Erythroblast (primary cell): Measurements from ENCODE around the gene SYCP1.
"Not testable (repeated sequence)": the region's sequence is repeated elsewhere in the genome, so short reads cannot be mapped to it uniquely, and the experiment has no call there.

Experiments
- DNase-seq, 2 experiments: peaks; one replicate each; lab custom pipeline; 2025; lab: John Stamatoyannopoulos, UW
- GATA1 ChIP-seq: IDR thresholded peaks from 2 replicates; pipeline ENCODE4 v1.6.1; 2011; ENCODE audit warnings: low read depth, mild to moderate bottlenecking, control low read depth, low read length, moderate library complexity
- POLR2A ChIP-seq: IDR thresholded peaks from 2 replicates; pipeline ENCODE4 v1.6.1; 2011; ENCODE audit warnings: mild to moderate bottlenecking, low read length

Gene SYCP1

GRCh38 chr1:114896795-114897194 lies 42.1 kb downstream of the SYCP1 start:
- DNase-seq = no peak
- no peak for TF ChIP-seq GATA1
- no peak for TF ChIP-seq POLR2A

- TF ChIP-seq GATA1 = no peak
- DNase-seq = no peak
These were observed 47.2 kb downstream of the SYCP1 start for GRCh38 chr1:114901814-114902213.

- DNase-seq = no peak
- no peak for TF ChIP-seq GATA1
- no peak for TF ChIP-seq POLR2A
These were observed 47.7 kb downstream of the SYCP1 start for GRCh38 chr1:114902343-114902742.

- no peak for DNase-seq
- TF ChIP-seq POLR2A = no peak
These were observed 48.8 kb downstream of the SYCP1 start for GRCh38 chr1:114903480-114903879.

GRCh38 chr1:114915720-114916119 lies 61.1 kb downstream of the SYCP1 start:
- not testable (repeated sequence) for DNase-seq

GRCh38 chr1:114926607-114927006 lies 71.9 kb downstream of the SYCP1 start:
- TF ChIP-seq GATA1 = no peak
- TF ChIP-seq POLR2A = no peak
- DNase-seq = no peak

- DNase-seq = no peak
- TF ChIP-seq POLR2A = no peak
- TF ChIP-seq GATA1 = no peak
These were observed 72.7 kb downstream of the SYCP1 start for GRCh38 chr1:114927401-114927800.

GRCh38 chr1:114956570-114956969 lies 101.9 kb downstream of the SYCP1 start:
- TF ChIP-seq POLR2A (no peak), GATA1 (no peak)
- DNase-seq = no peak

- TF ChIP-seq GATA1 = no peak
- TF ChIP-seq POLR2A = no peak
- no peak for DNase-seq
These were observed 104.8 kb downstream of the SYCP1 start for GRCh38 chr1:114959423-114959822.

- TF ChIP-seq GATA1 = no peak
- DNase-seq = peak; percentile 20 to 70
These were observed 122.2 kb downstream of the SYCP1 start for GRCh38 chr1:114976891-114977290.

- TF ChIP-seq POLR2A (no peak), GATA1 (no peak)
- DNase-seq = peak; percentile 70 to 76
These were observed 124.7 kb downstream of the SYCP1 start for GRCh38 chr1:114979278-114979891.

GRCh38 chr1:114982251-114982650 lies 127.6 kb downstream of the SYCP1 start:
- TF ChIP-seq GATA1 (no peak), POLR2A (no peak)
- no peak for DNase-seq

- no peak for DNase-seq
These were observed 131.6 kb downstream of the SYCP1 start for GRCh38 chr1:114986286-114986685.

GRCh38 chr1:114988095-114988494 lies 133.4 kb downstream of the SYCP1 start:
- TF ChIP-seq GATA1 = no peak
- TF ChIP-seq POLR2A = no peak
- no peak for DNase-seq

More at GRCh38 chr1:114986286-114986685, 131.6 kb downstream of the SYCP1 start:
- TF ChIP-seq GATA1 = no peak
- TF ChIP-seq POLR2A = no peak

- DNase-seq = no peak
- TF ChIP-seq POLR2A = no peak
- TF ChIP-seq GATA1 = no peak
These were observed 143.0 kb downstream of the SYCP1 start for GRCh38 chr1:114997510-114998289.
